Endodermal cell (in vitro differentiated cells): ENCODE data around the gene PLPP3. TPM values are rescaled to one million over a fixed set of nuclear protein-coding genes. Genes with fewer than 3 reads are reported as not detected.

Source experiments
- DNase-seq: peaks from one replicate; pipeline ENCODE4 v3.0.0-alpha.2; 2017
- H3K27ac ChIP-seq: 2 replicates; pipeline ENCODE4 v1.5.1; 2013; ENCODE audit warnings: mild to moderate bottlenecking, low read depth, low read length, moderate library complexity
- H3K27me3 ChIP-seq: 2 replicates; pipeline ENCODE4 v1.6.1; 2013; ENCODE audit warnings: mild to moderate bottlenecking, low read length, moderate library complexity; ENCODE audit not compliant: insufficient read depth, control insufficient read depth, poor library complexity, severe bottlenecking
- H3K36me3 ChIP-seq: 2 replicates; pipeline ENCODE4 v1.7.0; 2013; ENCODE audit warnings: mild to moderate bottlenecking, low read length, moderate library complexity; ENCODE audit not compliant: control insufficient read depth, insufficient read depth
- H3K4me1 ChIP-seq: one replicate; pipeline ENCODE4 v1.7.0; 2013; ENCODE audit warnings: low read length; ENCODE audit not compliant: control insufficient read depth, insufficient read depth
- H3K4me3 ChIP-seq: 2 replicates; pipeline ENCODE4 v1.5.1; 2013; ENCODE audit warnings: mild to moderate bottlenecking, low read length, moderate library complexity
- H3K9ac ChIP-seq: 2 replicates; pipeline ENCODE4 v1.6.1; 2013; ENCODE audit warnings: mild to moderate bottlenecking, low read length, moderate library complexity; ENCODE audit not compliant: poor library complexity, severe bottlenecking; ENCODE audit errors: extremely low read depth
- H3K9me3 ChIP-seq: 2 replicates; pipeline ENCODE4 v1.6.1; 2013; ENCODE audit warnings: mild to moderate bottlenecking, low read length, moderate library complexity; ENCODE audit not compliant: control insufficient read depth
- H3K27ac Mint-ChIP-seq: 2 replicates; pipeline ENCODE4 v1.8.0; 2020; ENCODE audit warnings: mixed read lengths
- H3K27me3 Mint-ChIP-seq: 2 replicates; pipeline ENCODE4 v1.8.0; 2021; ENCODE audit warnings: mild to moderate bottlenecking, mixed read lengths; ENCODE audit not compliant: insufficient read depth
- H3K36me3 Mint-ChIP-seq: 2 replicates; pipeline ENCODE4 v1.8.0; 2020; ENCODE audit warnings: low read depth, mixed read lengths
- H3K4me1 Mint-ChIP-seq: 2 replicates; pipeline ENCODE4 v1.8.0; 2020; ENCODE audit warnings: mixed read lengths
- H3K4me3 Mint-ChIP-seq: 2 replicates; pipeline ENCODE4 v1.8.0; 2020; ENCODE audit warnings: mild to moderate bottlenecking, moderate library complexity, mixed read lengths
- H3K9me3 Mint-ChIP-seq: 2 replicates; pipeline ENCODE4 v1.8.0; 2020; ENCODE audit warnings: mild to moderate bottlenecking, mixed read lengths
- WGBS, 2 experiments: methylation state at CpG; one replicate each; pipeline versions ENCODE4 v1.1.5 to v1.1.7; 2013; ENCODE audit warnings: missing lambda C conversion rate in 2 of 2, mixed read lengths in 1 of 2; ENCODE audit not compliant: insufficient coverage in 1 of 2, insufficient read length in 1 of 2; 5-methylcytosine and 5-hydroxymethylcytosine counted together
- total RNA-seq, 2 donors: library from RNA; stranded (reverse); fragmentation: NEBNext Ultra II Directional in 1 of 2; extraction: Animal tissue kit (Norgen Biotek cat#: 25700) in 1 of 2; gene quantifications; 2 replicates in 1 of 2; 3 replicates in 1 of 2; pipeline ENCODE4 v1.2.1, GENCODE V29; 2021
- TF ChIP-seq, protein P1 (sequence below): fragments of 200-600 bp; sonication (generic); conservative IDR thresholded peaks from 2 replicates; pipeline ENCODE4 v1.5.0; 2021; ENCODE audit warnings: antibody characterized with exemption, mild to moderate bottlenecking

Gene PLPP3
- total RNA-seq, 2 donors from 2014 or later, result 39.2 to 55.2 TPM

- Histone ChIP-seq H3K4me1 (peaks cover 18% of the 10 kb centered on the region), H3K36me3 (peaks cover 7% of the 10 kb centered on the region), H3K4me3 (no peak overlapping the region), H3K9me3 (no peaks in the 10 kb centered on the region), H3K9ac (no peak overlapping the region), H3K27ac (no peak overlapping the region), H3K27me3 (no peaks in the 10 kb centered on the region)
- Mint-ChIP-seq H3K4me3 (no peak overlapping the region), H3K36me3 (peaks cover 31% of the 10 kb centered on the region), H3K27ac (no peak overlapping the region), H3K27me3 (no peaks in the 10 kb centered on the region), H3K4me1 (peaks cover 39% of the 10 kb centered on the region), H3K9me3 (no peaks in the 10 kb centered on the region)
- 97% methylated on average over 2 of the region's 2 CpGs; no CpG with 5 or more reads in 1 of the 2 experiments for WGBS, 2 experiments
- TF ChIP-seq, protein P1, sequence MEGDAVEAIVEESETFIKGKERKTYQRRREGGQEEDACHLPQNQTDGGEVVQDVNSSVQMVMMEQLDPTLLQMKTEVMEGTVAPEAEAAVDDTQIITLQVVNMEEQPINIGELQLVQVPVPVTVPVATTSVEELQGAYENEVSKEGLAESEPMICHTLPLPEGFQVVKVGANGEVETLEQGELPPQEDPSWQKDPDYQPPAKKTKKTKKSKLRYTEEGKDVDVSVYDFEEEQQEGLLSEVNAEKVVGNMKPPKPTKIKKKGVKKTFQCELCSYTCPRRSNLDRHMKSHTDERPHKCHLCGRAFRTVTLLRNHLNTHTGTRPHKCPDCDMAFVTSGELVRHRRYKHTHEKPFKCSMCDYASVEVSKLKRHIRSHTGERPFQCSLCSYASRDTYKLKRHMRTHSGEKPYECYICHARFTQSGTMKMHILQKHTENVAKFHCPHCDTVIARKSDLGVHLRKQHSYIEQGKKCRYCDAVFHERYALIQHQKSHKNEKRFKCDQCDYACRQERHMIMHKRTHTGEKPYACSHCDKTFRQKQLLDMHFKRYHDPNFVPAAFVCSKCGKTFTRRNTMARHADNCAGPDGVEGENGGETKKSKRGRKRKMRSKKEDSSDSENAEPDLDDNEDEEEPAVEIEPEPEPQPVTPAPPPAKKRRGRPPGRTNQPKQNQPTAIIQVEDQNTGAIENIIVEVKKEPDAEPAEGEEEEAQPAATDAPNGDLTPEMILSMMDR, result no peak
- DNase-seq, result no peak
Observed at GRCh38 chr1:56490619-56491018, 88.7 kb downstream of the PLPP3 start.

DNA sequence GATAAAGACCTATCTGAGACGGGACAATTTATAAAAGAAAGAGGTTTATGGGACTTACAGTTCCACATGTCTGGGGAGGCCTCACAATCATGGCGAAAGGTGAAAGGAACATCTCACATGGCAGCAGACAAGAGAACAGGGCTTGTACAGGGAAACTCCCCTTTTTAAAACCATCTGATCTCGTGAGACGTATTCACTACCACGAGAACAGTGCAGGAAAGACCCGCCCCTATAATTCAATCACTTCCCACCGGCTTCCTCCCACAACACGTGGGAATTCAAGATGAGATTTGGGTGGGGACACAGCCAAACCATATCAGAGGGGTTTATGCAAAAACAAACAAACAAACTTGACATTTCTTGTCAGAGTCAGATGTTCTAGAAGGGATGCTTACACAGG is 89.7 kb downstream of the PLPP3 start:
- Histone ChIP-seq H3K27ac (no peak overlapping the region), H3K4me3 (no peak overlapping the region), H3K4me1 (peaks cover 11% of the 10 kb centered on the region), H3K9me3 (no peaks in the 10 kb centered on the region), H3K27me3 (no peaks in the 10 kb centered on the region), H3K9ac (no peak overlapping the region), H3K36me3 (peaks cover 7% of the 10 kb centered on the region)
- no peak for DNase-seq
- Mint-ChIP-seq H3K4me1 (peaks cover 33% of the 10 kb centered on the region), H3K36me3 (peaks cover 25% of the 10 kb centered on the region), H3K27me3 (no peaks in the 10 kb centered on the region), H3K27ac (no peak overlapping the region), H3K4me3 (no peak overlapping the region), H3K9me3 (no peaks in the 10 kb centered on the region)
- TF ChIP-seq, protein P1, result no peak
- WGBS, 2 experiments, result 87 to 94% methylated on average over 6 to 8 of the region's 8 CpGs

- Mint-ChIP-seq H3K9me3 (no peaks in the 10 kb centered on the region), H3K27me3 (no peaks in the 10 kb centered on the region), H3K4me3 (no peak overlapping the region), H3K4me1 (peaks cover 7% of the 10 kb centered on the region), H3K36me3 (peaks cover 2% of the 10 kb centered on the region), H3K27ac (no peak overlapping the region)
- no peaks in the 10 kb centered on the region for H3K4me1 ChIP-seq
- H3K4me3 ChIP-seq, result no peak overlapping the region
- H3K9ac ChIP-seq, result no peak overlapping the region
- H3K36me3 ChIP-seq, result no peaks in the 10 kb centered on the region
- H3K27me3 ChIP-seq, result no peaks in the 10 kb centered on the region
- no peaks in the 10 kb centered on the region for H3K9me3 ChIP-seq
- H3K27ac ChIP-seq, result no peak overlapping the region
- DNase-seq, result no peak
- TF ChIP-seq, protein P1, result no peak
Observed at GRCh38 chr1:56484695-56485094, 94.7 kb downstream of the PLPP3 start.
